Measurements from ENCODE around the gene VWA1.
"Not testable (repeated sequence)": the region's sequence is repeated elsewhere in the genome, so short reads cannot be mapped to it uniquely, and the experiment has no call there.

Gene VWA1

GRCh38 chr1:1484976-1485750, 49.7 kb downstream of the VWA1 start:
- DNase-seq (ENCODE audit: low read depth) = not testable (repeated sequence)

DNA sequence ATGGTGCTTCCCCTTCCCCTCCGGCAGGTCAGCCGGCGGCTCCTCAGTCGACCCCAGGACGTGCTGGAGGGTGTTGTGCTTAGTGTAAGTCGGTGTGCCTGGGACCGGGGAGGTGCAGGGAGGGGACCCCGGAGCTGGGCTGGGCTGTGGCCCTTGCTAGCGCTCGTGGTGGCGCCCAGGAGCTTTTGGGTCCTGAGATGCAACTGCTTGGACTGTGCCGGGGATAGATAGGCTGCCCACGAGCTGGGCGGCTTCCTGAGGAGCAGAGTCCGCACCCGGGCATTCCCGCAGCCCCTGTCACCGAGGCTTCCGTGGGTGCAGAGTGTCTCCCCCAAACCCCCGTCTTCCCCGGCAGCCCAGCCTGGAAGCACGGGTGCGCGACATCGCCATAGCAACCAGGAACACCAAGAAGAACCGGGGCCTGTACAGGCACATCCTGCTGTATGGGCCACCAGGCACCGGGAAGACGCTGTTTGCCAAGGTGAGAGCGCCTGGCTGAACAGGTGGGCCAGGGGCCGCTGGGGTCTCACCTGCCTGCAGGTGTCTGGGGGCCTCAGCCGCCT, 50.3 kb downstream of the VWA1 start:
- DNase-seq (ENCODE audit: low read depth) = not testable (repeated sequence)

DNA sequence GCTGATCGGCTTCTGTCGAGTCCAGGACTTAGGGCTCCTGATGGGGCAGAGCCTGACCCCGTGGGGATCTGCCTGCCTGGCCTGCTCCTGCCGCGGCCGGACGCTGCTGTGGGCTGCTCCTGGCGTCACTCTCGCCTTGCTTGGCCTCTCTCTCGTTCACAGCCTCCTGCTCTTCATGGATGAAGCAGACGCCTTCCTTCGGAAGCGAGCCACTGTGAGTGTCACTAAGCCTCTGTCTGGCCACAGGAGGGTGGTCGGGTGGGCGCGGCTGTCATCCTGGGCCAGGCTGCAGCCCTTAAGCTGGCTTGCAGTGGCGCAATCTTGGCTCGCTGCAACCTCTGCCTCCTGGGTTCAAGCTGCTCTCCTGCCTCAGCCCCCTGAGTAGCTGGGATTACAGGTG, 52.2 kb downstream of the VWA1 start:
- no peak for DNase-seq (ENCODE audit: low read depth)

GRCh38 chr1:1489231-1489630, 53.7 kb downstream of the VWA1 start:
- DNase-seq (ENCODE audit: low read depth) = no peak

GRCh38 chr1:1489861-1490260, 54.4 kb downstream of the VWA1 start:
- DNase-seq (ENCODE audit: low read depth) = no peak

- no peak for DNase-seq (ENCODE audit: low read depth)
Observed at GRCh38 chr1:1490633-1491230, 55.2 kb downstream of the VWA1 start.

GRCh38 chr1:1491601-1492000, 56.1 kb downstream of the VWA1 start:
- DNase-seq (ENCODE audit: low read depth) = no peak
